Tibial nerve (tissue), 4 donors: ENCODE results near the gene PPM1H.

Experiments
- EP300 ChIP-seq, 2 donors: sonication (generic); formaldehyde crosslinking; IDR thresholded peaks; one replicate each; pipeline ENCODE4 v1.6.1; 2017; ENCODE audit warnings: antibody characterized with exemption in 2 of 2, mild to moderate bottlenecking in 1 of 2
- POLR2A ChIP-seq, 2 donors: fragments of 450-650 bp; IDR thresholded peaks; one replicate each; pipeline ENCODE4 v1.6.1; 2017; ENCODE audit warnings: antibody characterized with exemption in 2 of 2, mild to moderate bottlenecking in 2 of 2, moderate library complexity in 2 of 2
- TF ChIP-seq, protein P1 (sequence below), 5 experiments: fragments of 200-600 bp in 3 of 5; fragments of 450-650 bp in 2 of 5; sonication (generic) in 3 of 5; IDR thresholded peaks; one replicate each; pipeline ENCODE4 v1.5.1; 2016 to 2019; ENCODE audit warnings: antibody characterized with exemption in 5 of 5, mild to moderate bottlenecking in 3 of 5, moderate library complexity in 2 of 5

DNA sequence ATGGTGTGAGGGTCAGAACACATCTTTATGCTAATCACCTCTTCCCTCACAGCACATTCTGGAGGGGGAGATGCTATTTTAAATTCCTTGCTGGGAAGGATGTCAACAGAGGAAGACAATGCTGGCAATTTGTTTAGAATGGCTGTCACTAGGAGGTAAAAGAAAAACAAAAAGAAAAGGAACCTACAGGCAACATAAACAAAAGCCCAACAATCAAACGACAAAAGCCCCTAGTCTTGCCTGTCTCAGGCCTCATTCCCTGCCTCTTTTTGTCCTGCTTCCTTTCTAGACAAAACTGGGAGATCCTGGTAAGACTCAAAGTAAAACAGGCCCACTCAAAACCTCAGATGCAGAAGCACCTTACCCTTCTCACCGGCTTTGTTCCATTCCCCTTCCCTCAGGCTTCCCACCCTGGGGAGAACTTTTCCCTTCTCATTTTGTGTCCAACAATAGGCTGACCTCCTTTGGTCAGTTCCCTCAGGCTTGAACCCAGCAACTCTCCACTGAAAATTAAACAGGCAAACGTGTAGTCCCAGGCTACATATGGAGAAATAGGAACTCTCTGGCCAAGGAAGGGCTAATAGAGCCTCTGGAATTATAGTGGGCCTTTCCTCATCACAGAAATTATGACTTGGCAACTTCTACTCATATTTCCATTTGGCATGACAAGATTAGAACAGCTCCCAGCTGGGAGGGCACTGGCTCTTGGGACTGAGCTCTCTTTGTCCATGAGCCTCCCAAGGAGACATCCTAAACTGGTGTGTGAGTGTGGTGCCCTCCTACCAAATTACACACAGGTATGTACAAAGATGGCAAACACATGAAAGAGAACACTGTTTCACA, 275.3 kb downstream of the PPM1H start:
- TF ChIP-seq, protein P1, sequence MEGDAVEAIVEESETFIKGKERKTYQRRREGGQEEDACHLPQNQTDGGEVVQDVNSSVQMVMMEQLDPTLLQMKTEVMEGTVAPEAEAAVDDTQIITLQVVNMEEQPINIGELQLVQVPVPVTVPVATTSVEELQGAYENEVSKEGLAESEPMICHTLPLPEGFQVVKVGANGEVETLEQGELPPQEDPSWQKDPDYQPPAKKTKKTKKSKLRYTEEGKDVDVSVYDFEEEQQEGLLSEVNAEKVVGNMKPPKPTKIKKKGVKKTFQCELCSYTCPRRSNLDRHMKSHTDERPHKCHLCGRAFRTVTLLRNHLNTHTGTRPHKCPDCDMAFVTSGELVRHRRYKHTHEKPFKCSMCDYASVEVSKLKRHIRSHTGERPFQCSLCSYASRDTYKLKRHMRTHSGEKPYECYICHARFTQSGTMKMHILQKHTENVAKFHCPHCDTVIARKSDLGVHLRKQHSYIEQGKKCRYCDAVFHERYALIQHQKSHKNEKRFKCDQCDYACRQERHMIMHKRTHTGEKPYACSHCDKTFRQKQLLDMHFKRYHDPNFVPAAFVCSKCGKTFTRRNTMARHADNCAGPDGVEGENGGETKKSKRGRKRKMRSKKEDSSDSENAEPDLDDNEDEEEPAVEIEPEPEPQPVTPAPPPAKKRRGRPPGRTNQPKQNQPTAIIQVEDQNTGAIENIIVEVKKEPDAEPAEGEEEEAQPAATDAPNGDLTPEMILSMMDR (IDR thresholded peaks at IDR 0.05): no peak
- TF ChIP-seq POLR2A (IDR thresholded peaks at IDR 0.05) (no peak), EP300 (IDR thresholded peaks at IDR 0.05) (no peak)
